ENCODE results near the gene DPPA3.
"Not testable (repeated sequence)": the region's sequence is repeated elsewhere in the genome, so short reads cannot be mapped to it uniquely, and the experiment has no call there.

The DPPA3 gene

GRCh38 chr12:7730984-7731383 lies 19.8 kb downstream of the DPPA3 start:
- DNase-seq (ENCODE audit: low read depth), result not testable (repeated sequence)

DNA sequence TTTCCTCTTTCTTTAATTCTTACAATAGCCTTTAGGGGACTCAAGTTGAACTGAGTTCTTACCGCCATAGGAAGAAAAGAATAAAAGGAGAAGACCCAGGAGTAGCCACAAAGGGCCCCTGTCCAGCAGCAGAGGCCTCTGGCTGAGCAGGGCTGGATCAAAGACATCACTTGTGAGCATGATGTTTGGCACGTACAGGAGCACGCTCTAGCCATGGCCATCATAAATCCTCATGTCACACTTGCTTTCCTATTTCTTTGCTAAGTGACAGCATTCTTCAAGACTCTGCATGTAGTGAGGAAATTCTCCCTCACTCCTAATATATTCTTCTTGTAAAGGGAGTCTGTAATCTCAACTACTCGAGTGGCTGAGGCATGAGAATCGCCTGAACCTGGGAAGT lies 20.3 kb downstream of the DPPA3 start:
- no peak for DNase-seq (ENCODE audit: low read depth)

GRCh38 chr12:7732993-7733392 lies 21.8 kb downstream of the DPPA3 start:
- no peak for DNase-seq (ENCODE audit: low read depth)

GRCh38 chr12:7747246-7747645 lies 36.0 kb downstream of the DPPA3 start, which contains the start of gene CLEC4C:
CLEC4C (minus strand) TSS chr12:7747375; CDS start chr12:7747348, 27 bp downstream.
- DNase-seq (ENCODE audit: low read depth), result no peak

DNA sequence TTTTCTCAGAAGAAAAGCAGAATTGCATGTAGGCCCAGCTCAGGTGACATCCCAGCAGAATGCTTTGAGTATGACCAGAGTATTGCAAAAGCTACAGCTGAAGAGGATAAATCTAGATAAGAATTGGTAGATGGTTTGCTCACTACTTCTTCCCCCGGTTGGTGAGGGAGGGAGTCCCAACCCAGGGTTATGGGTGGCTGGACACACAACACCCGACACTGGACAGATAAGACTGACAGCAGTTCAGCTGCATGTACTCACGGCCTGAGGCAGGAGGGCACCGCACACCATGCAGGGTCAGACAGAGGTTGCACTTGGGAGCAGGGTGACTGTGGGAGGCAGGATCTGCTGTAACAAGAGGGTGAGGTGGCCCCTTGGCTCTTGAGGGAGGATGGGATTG lies 37.6 kb downstream of the DPPA3 start:
- DNase-seq (ENCODE audit: low read depth), result no peak

DNA sequence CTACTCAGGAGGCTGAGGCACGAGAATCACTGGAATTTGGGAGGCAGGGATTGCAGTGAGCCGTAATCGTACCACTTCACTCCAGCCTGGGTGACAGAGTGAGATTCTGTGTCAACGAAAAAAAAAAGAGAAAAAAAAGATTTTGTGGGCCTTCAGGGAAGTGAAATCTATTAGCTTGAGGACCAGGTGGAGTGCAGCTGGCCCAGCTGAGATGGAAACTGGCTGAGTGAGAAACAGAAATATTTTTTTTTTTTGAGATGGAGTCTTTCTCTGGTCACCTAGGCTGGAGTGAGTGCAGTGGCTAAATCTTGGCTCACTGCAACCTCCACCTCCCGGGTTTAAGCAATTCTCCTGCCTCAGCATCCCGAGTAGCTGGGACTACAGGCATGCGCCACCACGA lies 38.2 kb downstream of the DPPA3 start:
- no peak for DNase-seq (ENCODE audit: low read depth)

DNA sequence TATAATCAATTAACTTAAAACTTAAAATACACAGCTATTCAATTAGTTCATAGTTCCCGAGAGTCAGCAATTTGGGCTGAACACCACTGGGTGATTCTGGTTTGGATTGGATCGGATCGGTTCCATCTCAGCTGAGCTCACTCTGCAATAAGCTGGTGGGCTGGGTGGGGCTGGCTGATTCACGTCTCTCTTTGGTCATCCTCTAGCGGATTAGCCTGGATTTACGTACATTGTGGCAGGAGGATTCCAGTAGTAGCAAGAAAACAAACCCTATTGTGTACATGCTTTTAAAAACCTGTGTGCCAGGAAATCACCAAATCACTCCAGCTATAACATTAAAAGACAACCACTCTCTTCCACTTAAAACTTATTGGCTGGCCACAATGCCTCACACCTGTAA lies 39.1 kb downstream of the DPPA3 start:
- no peak for DNase-seq (ENCODE audit: low read depth)

DNA sequence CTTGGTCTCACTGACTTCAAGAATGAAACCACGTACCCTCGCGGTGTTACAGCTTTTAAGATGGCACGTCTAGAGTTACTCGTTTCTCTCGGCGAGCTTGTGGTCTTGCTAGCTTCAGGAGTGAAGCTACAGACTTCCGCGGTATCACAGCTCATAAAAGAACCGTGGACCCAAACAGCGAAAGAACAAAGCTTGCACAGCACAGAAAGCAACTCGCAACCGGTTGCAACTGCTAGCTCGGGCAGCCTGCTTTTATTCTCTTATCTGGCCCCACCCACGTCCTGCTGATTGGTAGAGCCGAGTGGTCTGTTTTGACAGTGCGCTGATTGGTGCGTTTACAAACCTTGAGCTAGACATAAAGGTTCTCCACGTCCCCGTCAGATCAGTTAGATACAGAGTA lies 40.2 kb downstream of the DPPA3 start:
- DNase-seq (ENCODE audit: low read depth), result no peak

DNA sequence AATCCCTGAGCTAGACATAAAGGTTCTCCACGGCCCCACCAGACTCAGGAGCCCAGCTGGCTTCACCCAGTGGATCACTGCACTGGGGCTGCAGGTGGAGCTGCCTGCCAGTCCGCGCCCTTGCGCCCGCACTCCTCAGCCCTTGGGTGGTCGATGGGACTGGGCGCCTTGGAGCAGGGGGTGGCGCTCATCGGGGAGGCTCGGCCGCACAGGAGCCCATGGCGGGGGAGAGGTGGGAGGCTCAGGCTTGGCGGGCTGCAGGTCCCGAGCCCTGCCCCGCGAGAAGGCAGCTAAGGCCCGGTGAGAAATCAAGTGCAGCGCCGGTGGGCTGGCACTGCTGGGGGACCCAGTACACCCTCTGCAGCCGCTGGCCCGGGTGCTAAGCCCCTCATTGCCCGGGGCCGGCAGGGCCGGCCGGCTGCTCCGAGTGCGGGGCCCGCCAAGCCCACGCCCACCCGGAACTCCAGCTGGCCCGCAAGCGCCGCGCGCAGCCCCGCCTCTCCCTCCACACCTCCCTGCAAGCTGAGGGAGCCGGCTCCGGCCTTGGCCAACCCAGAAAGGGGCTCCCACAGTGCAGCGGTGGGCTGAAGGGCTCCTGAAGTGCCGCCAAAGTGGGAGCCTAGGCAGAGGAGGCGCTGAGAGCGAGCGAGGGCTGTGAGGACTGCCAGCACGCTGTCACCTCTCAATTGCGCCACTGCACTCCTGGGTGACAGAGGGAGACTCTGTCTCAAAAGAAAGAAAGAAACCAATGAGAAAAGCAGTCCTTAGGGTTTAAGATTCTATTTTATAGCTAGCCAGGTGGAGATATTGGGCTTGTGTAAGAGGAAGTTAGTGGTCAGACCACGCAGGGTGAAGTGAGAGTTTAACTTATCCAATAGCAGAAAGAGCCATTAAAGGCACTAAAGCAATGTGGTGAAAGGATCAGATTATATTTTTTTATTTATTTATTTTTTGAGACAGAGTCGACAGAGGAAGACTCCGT lies 41.0 kb downstream of the DPPA3 start:
- DNase-seq (ENCODE audit: low read depth), result not testable (repeated sequence)

GRCh38 chr12:7755668-7756067 lies 44.4 kb downstream of the DPPA3 start:
- not testable (repeated sequence) for DNase-seq (ENCODE audit: low read depth)

DNA sequence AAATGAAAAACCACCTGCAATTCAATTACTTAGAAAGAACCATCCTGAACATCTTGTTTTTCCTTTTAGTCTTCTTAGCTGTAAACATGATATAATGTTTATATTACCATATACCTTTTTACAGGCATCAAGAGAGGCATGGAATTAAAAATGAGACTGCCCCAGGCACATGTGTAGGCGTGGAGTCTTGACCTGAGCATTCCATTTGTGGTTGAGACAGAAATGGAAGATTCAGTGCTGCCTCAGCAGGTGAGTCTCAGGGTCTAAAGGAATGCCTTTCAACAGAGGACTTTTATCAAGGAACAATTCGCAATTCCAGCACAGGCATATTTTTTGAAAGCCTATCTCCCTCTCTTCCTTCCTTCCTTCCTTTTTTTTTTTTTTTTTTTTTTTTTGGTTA lies 45.8 kb downstream of the DPPA3 start:
- no peak for DNase-seq (ENCODE audit: low read depth)

- DNase-seq (ENCODE audit: low read depth), result no peak
Observed at GRCh38 chr12:7758766-7759140, 47.5 kb downstream of the DPPA3 start.

Measured in fibroblast of the conjunctiva (primary cell).